GM13977 (cell line): ENCODE results near the gene HAS3.

Experiments used
- DNase-seq: peaks from one replicate; pipeline ENCODE4 v3.0.0; 2012; ENCODE audit warnings: low spot score
- in situ Hi-C: fragments of 300-500 bp; cut with MboI; formaldehyde crosslinking; loops from one replicate; pipeline ENCODE4 v1.12.0; 2022; ENCODE audit warnings: low sequenced_read_pairs, low pct_unique_long_range_greater_than_20kb, mixed read lengths, inconsistent platforms; ENCODE audit not compliant: unreplicated experiment
- TF ChIP-seq, protein P1 (sequence below): IDR thresholded peaks from 2 replicates; pipeline ENCODE4 v1.5.1; 2012; ENCODE audit warnings: mild to moderate bottlenecking, control low read depth; ENCODE audit not compliant: insufficient read depth; ENCODE audit errors: extremely low read depth, missing control alignments

HAS3 gene

DNA sequence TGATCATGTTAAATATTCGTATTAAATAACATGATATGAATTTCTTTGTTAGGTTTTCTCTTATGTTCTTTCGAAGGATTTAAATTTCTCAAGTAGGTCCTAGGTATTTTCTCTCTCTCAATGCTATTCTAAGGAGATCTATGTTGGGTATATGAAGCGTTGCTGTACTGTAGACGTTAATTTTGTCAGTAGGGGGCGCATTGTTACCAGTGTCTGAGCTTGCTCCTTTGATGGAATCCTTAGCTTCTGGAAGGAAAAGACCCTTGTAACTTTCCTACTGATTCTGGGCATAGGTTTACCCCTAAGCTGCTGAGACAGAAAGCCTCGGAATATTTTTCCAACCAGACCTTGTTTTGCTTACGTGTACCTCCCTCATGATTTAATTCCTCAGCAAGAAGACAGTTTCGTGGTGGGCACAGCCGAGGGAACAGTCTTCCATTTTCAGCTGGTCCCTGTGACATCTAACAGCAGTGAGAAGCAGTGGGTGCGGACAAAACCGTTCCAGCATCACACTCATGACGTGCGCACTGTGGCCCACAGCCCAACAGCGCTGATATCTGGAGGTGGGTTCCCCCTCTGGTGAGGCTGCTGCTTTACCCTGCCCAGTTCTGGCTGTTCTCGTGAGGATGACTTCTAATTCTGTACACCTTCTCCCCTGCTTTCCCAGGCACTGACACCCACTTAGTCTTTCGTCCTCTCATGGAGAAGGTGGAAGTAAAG, 44.9 kb downstream of the HAS3 start:
- in situ Hi-C loops, result loop anchor here (10.0 kb wide), 1 partner anchor 134 kb away; no protein-coding TSS in a partner anchor
- TF ChIP-seq, protein P1, sequence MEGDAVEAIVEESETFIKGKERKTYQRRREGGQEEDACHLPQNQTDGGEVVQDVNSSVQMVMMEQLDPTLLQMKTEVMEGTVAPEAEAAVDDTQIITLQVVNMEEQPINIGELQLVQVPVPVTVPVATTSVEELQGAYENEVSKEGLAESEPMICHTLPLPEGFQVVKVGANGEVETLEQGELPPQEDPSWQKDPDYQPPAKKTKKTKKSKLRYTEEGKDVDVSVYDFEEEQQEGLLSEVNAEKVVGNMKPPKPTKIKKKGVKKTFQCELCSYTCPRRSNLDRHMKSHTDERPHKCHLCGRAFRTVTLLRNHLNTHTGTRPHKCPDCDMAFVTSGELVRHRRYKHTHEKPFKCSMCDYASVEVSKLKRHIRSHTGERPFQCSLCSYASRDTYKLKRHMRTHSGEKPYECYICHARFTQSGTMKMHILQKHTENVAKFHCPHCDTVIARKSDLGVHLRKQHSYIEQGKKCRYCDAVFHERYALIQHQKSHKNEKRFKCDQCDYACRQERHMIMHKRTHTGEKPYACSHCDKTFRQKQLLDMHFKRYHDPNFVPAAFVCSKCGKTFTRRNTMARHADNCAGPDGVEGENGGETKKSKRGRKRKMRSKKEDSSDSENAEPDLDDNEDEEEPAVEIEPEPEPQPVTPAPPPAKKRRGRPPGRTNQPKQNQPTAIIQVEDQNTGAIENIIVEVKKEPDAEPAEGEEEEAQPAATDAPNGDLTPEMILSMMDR, result peak; percentile 79
- peak; percentile 70 for DNase-seq

DNA sequence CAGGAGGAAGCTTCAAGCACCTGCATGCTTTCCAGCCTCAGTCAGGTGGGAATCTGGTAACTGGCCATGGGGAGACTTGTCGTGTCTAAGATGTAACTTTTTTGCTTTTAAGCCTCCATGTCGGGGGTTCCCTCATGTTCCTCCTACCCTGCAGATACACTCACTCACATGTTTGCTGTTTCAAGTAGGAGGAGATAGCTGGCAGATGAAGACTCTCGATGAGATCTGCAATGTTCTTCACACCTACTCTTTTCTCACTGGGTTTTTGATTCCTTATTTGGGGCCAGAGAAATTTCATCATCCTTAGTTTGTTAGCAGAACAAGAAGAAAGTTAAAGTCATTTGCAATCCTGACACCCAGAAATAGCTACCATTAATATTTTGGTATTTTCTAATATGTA, 51.7 kb downstream of the HAS3 start:
- no peak for DNase-seq
- in situ Hi-C loops, result loop anchor here (10.0 kb wide), 1 partner anchor 128 kb away; no protein-coding TSS in a partner anchor
- TF ChIP-seq, protein P1, result no peak

DNA sequence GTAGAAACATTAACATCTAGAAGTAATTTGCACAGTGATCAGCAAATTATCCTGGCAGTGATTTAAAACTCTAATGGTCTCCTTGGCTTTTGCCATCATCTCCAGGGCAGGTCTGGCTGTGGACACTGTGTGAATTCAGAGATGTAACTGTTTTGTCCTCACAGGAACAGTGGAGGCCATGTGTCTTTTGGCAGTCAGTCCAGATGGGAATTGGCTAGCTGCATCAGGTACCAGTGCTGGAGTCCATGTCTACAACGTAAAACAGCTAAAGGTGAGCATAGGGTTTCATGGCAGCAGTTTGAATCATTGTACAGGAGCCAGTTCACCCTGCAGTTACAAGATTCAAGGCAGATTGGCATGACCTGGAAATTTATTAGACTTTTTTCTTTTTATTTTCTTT, 54.7 kb downstream of the HAS3 start:
- TF ChIP-seq, protein P1, result no peak
- in situ Hi-C loops, result no loop called here
- DNase-seq, result no peak

DNA sequence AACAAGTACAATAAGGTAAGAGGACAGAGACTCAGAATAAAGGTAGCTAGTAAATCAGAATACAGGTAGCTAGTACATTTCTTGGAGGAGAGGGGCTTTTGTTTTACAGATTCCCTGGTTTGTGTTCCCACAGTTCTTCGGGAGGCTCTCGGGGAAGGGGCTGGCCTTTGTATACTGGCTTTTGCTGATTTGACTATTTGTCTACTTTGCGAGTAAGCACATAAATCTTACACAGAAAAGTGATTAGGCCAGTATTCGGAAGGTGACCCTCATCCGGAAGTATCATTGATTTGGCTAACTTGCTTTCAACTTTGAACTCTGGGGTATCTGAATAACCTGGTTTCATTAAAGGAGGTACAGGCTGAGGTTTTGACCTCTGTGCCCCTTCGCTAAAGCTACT, 60.1 kb downstream of the HAS3 start:
- DNase-seq, result no peak
- in situ Hi-C loops, result no loop called here
- TF ChIP-seq, protein P1, result no peak

DNA sequence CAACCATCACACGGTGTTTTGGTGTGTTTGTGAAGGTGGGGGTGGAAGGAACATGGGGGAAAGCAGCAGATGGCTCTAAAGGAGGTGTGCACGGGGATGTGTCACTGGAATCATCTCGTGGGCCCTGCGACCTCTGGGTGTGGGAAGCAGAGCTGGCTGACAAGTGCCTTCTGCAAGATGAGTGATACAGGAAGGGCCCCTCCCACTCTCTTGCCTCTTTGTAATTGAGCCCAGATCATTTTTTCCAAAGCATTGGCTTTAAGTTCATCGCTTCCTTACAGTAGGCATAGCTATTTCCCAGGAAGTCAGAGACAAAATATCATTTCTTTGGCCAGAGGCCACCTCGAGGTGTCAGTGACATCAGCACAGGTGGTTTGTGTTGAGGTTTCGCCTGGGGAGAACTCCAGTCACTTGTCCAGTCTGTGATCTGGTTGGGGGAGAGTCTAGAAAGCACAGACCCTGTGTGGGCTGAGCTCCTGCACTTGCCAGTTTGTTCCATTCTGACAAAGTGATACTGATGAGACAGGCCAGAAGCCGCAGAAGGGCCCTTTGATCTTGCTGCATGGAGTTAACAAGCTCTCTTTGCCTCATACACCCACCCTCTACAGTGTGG, 60.9 kb downstream of the HAS3 start:
- TF ChIP-seq, protein P1, result no peak
- peak; percentile 69 for DNase-seq
- in situ Hi-C loops, result no loop called here

DNA sequence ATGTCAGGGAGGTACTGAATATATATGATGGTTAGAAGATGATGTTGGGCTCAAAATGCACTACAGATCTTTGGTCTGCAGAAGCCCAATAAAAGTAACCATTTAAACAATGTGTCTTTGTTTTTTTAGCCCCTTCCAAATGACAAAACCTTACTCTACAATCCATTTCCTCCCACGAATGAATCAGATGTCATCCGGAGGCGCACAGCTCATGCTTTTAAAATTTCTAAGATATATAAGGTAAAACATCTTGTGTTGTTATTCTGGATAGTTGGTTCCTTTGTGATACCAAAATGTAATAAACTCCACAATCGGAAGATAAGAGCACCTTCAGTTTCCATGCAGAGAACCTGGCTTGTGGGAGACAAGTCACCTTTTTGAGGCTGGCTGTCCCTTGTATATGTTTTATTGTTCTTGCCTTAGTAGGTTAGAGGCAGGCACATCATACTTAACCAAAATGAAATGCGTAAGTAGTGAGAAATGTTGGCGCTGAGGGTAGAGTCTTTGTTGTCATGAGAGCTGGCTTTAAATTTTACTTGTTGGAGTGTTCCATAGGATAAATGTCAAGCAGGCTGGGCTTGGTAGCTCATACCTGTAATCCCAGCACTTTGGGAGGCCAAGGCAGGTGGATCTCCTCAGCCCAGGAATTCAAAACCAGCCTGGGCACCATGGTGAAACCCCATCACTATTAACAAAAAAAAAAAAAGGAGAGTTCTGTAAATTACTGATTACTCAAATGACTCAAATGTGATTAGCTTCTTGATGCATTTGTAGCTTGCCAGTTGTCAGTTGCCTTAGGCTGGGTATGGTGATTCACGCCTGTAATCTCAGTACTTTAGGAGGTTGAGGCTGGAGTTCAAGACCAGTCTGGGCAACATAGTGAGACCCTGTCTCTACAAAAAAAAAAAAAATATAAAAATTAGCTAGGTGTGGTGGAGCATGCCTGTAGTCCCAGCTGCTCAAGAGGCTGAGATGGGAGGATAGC, 61.8 kb downstream of the HAS3 start:
- in situ Hi-C loops, result no loop called here
- TF ChIP-seq, protein P1, result no peak
- DNase-seq, result no peak
